Adrenal gland (tissue), 5 donors: ENCODE measurements around the gene CSNK1E.

ENCODE experiments used
- POLR2A ChIP-seq, 2 donors: fragments of 450-650 bp; IDR thresholded peaks; one replicate each; pipeline ENCODE4 v1.6.1; 2017; ENCODE audit warnings: antibody characterized with exemption in 2 of 2, mild to moderate bottlenecking in 2 of 2, moderate library complexity in 1 of 2
- TF ChIP-seq, protein P1 (sequence below), 6 experiments: fragments of 450-650 bp in 4 of 6; fragments of 200-600 bp in 2 of 6; sonication (generic) in 1 of 6; IDR thresholded peaks; 1 replicate in 5 of 6; 2 replicates in 1 of 6; pipeline versions ENCODE4 v1.5.1 to v1.8.0; 2016 to 2021; ENCODE audit warnings: antibody characterized with exemption in 6 of 6, mild to moderate bottlenecking in 2 of 6, moderate library complexity in 1 of 6
- donor health status: DM: no; HTN: no; CAD: no.

DNA sequence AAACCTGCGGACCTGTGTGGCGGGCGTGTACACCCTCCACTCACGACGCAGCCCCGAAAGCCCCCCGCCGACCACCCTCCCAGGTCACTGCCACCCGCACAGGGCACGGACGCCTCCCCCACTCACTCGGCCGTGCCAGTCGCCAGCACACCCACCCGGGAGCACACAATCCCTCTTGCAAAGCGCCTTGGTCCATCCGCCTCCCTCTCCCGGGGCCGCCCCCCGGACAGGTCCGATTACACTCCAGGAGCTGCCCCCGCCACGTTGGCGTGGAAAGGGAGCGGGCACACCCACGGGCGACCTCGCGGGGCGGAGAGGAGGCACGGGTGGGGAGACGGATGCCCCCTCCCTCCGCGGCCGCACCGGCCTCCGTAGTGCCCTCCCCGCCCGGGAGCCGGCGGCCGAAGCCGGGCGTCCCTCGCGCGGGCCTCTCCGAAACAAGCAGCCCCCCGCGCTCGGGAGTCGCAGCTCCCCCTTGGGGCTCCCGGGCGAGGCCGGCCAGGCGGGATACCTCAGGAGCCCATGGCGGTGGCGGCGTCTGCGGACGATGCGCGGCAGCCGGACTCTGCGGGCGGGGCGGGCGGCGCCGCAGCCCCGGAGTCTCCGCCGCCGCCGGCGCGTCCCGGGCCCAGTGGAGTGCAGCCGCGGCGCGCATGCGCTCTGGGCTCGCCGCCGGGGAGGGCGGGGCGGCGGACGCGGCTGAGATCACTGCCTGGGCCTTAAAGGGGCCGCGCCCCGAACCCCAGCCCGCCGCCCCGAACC is 44.7 kb downstream of the CSNK1E start, which contains the start of gene TMEM184B:
- TF ChIP-seq, protein P1, sequence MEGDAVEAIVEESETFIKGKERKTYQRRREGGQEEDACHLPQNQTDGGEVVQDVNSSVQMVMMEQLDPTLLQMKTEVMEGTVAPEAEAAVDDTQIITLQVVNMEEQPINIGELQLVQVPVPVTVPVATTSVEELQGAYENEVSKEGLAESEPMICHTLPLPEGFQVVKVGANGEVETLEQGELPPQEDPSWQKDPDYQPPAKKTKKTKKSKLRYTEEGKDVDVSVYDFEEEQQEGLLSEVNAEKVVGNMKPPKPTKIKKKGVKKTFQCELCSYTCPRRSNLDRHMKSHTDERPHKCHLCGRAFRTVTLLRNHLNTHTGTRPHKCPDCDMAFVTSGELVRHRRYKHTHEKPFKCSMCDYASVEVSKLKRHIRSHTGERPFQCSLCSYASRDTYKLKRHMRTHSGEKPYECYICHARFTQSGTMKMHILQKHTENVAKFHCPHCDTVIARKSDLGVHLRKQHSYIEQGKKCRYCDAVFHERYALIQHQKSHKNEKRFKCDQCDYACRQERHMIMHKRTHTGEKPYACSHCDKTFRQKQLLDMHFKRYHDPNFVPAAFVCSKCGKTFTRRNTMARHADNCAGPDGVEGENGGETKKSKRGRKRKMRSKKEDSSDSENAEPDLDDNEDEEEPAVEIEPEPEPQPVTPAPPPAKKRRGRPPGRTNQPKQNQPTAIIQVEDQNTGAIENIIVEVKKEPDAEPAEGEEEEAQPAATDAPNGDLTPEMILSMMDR (IDR thresholded peaks at IDR 0.05) = no peak
- TF ChIP-seq POLR2A (IDR thresholded peaks at IDR 0.05) = peak; percentile 89 to 90
